OCI-LY7 (cell line): ENCODE results near the gene RCSD1. TPM values are rescaled to one million over a fixed set of nuclear protein-coding genes. Genes with fewer than 3 reads are reported as not detected.

Experiments used
- BruUV-seq: library from RNA; stranded (reverse); fragments of 400-500 nt; replicated peaks from 2 replicates; lab custom pipeline; 2021; lab: Mats Ljungman, UMichigan
- CTCF ChIA-PET: fragments of 300-600 bp; sonication (Branson Sonifier 250); formaldehyde crosslinking; loops from one replicate; lab custom pipeline; 2022; ENCODE audit warnings: antibody characterized with exemption; ENCODE audit not compliant: unreplicated experiment; lab: Charles Lee
- POLR2A ChIA-PET: fragments of 300-600 bp; sonication (Branson Sonifier 250); formaldehyde crosslinking; loops from one replicate; lab custom pipeline; 2022; ENCODE audit warnings: antibody characterized with exemption; lab: Charles Lee
- DNase-seq: peaks from one replicate; pipeline ENCODE4 v3.0.0-alpha.2; 2015; ENCODE audit warnings: low spot score
- H2AFZ ChIP-seq: fragments of 200-600 bp; sonication (generic), shearing (Covaris generic); 2 replicates; pipeline ENCODE4 v1.6.1; 2014; ENCODE audit warnings: mild to moderate bottlenecking, antibody characterized with exemption, low read length, moderate library complexity
- H3K27ac ChIP-seq: fragments of 200-600 bp; sonication (generic); 2 replicates; pipeline ENCODE4 v1.5.1; 2014; ENCODE audit warnings: mixed run types, low read depth, mild to moderate bottlenecking, moderate library complexity, low read length, inconsistent platforms; ENCODE audit not compliant: poor library complexity, severe bottlenecking
- H3K36me3 ChIP-seq: fragments of 200-600 bp; sonication (generic); 2 replicates; pipeline ENCODE4 v1.6.1; 2014; ENCODE audit warnings: mild to moderate bottlenecking, antibody characterized with exemption, low read length, moderate library complexity, mixed read lengths; ENCODE audit not compliant: insufficient read depth
- H3K4me1 ChIP-seq: fragments of 200-600 bp; sonication (generic); 2 replicates; pipeline ENCODE4 v1.5.1; 2014; ENCODE audit warnings: mild to moderate bottlenecking, low read length; ENCODE audit not compliant: insufficient read depth, poor library complexity, severe bottlenecking
- H3K4me2 ChIP-seq: fragments of 200-600 bp; sonication (generic); 2 replicates; pipeline ENCODE4 v1.6.1; 2014; ENCODE audit warnings: mild to moderate bottlenecking, low read length
- H3K4me3 ChIP-seq: fragments of 200-600 bp; sonication (generic); 2 replicates; pipeline ENCODE4 v1.5.1; 2014; ENCODE audit warnings: mild to moderate bottlenecking, low read depth, low read length; ENCODE audit not compliant: poor library complexity, severe bottlenecking
- H3K79me2 ChIP-seq: fragments of 200-600 bp; sonication (generic); 2 replicates; pipeline ENCODE4 v1.6.1; 2016; ENCODE audit warnings: low read depth, mild to moderate bottlenecking, low read length, moderate library complexity, mixed read lengths; ENCODE audit not compliant: insufficient read depth
- H3K9me2 ChIP-seq: fragments of 200-600 bp; sonication (generic); 2 replicates; pipeline ENCODE4 v1.6.1; 2016; ENCODE audit warnings: mild to moderate bottlenecking, low read length, mixed read lengths; ENCODE audit not compliant: insufficient read depth
- H3K9me3 ChIP-seq: fragments of 200-600 bp; sonication (generic); 2 replicates; pipeline ENCODE4 v1.6.1; 2014; ENCODE audit warnings: mild to moderate bottlenecking, mixed run types, low read length, mixed read lengths
- H4K20me1 ChIP-seq: fragments of 200-600 bp; sonication (generic); 2 replicates; pipeline ENCODE4 v1.6.1; 2014; ENCODE audit warnings: mild to moderate bottlenecking, antibody characterized with exemption, low read length, moderate library complexity, mixed read lengths; ENCODE audit not compliant: insufficient read depth
- EZH2phosphoT487 ChIP-seq: fragments of 200-600 bp; sonication (generic); IDR thresholded peaks from 2 replicates; pipeline ENCODE4 v1.6.1; 2018; ENCODE audit warnings: low read depth, borderline replicate concordance, mild to moderate bottlenecking, mixed run types, antibody characterized with exemption, low read length, moderate library complexity, mixed read lengths
- intact Hi-C: fragments of 100-400 bp; cut with micrococcal nuclease; formaldehyde crosslinking; loops from one replicate; pipeline ENCODE4 v1.10.0; 2022; ENCODE audit not compliant: unreplicated experiment
- total RNA-seq, 2 experiments: library from RNA; depleted of rRNA in 1 of 2; stranded (reverse); fragments of >200 nt in 1 of 2; shearing (Covaris generic) in 1 of 2; gene quantifications; 2 replicates each; pipeline ENCODE4 v1.2.3, GENCODE V29; 2014 to 2022
- TF ChIP-seq, protein P1 (sequence below): fragments of 200-600 bp; sonication (generic); conservative IDR thresholded peaks from 2 replicates; pipeline ENCODE4 v1.5.1; 2014; ENCODE audit warnings: mild to moderate bottlenecking, antibody characterized with exemption, low read length, moderate library complexity, mixed read lengths

RCSD1 gene
- total RNA-seq, 2 experiments from 2014 or later = 161 to 164 TPM

- no peaks in the 10 kb centered on the region for H3K9me3 ChIP-seq
- no peak overlapping the region for H3K4me3 ChIP-seq
- H3K4me1 ChIP-seq = peaks cover 58% of the 10 kb centered on the region
- peaks cover 73% of the 10 kb centered on the region for H3K36me3 ChIP-seq
- peak overlapping the region; percentile 64 for H3K27ac ChIP-seq
- DNase-seq = no peak
- no TSS peak for BruUV-seq
- intact Hi-C loops = no loop called here
- no peaks in the 10 kb centered on the region for H3K9me2 ChIP-seq
- H2AFZ ChIP-seq = no peak overlapping the region
- H4K20me1 ChIP-seq = peaks cover 30% of the 10 kb centered on the region
- CTCF ChIA-PET = no interaction called here
- H3K79me2 ChIP-seq = peaks cover 98% of the 10 kb centered on the region
- POLR2A ChIA-PET = interaction anchor here (0.6 to 2.8 kb wide), 5 partner anchors 16 to 48 kb away, joined by 3 to 19 read pairs (median 6); partner anchors contain the start of gene RCSD1
- H3K4me2 ChIP-seq = peak overlapping the region; percentile 59
- TF ChIP-seq EZH2phosphoT487 = no peak
- TF ChIP-seq, protein P1, sequence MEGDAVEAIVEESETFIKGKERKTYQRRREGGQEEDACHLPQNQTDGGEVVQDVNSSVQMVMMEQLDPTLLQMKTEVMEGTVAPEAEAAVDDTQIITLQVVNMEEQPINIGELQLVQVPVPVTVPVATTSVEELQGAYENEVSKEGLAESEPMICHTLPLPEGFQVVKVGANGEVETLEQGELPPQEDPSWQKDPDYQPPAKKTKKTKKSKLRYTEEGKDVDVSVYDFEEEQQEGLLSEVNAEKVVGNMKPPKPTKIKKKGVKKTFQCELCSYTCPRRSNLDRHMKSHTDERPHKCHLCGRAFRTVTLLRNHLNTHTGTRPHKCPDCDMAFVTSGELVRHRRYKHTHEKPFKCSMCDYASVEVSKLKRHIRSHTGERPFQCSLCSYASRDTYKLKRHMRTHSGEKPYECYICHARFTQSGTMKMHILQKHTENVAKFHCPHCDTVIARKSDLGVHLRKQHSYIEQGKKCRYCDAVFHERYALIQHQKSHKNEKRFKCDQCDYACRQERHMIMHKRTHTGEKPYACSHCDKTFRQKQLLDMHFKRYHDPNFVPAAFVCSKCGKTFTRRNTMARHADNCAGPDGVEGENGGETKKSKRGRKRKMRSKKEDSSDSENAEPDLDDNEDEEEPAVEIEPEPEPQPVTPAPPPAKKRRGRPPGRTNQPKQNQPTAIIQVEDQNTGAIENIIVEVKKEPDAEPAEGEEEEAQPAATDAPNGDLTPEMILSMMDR = no peak
Measured at GRCh38 chr1:167648252-167648849, 18.3 kb downstream of the RCSD1 start.

DNA sequence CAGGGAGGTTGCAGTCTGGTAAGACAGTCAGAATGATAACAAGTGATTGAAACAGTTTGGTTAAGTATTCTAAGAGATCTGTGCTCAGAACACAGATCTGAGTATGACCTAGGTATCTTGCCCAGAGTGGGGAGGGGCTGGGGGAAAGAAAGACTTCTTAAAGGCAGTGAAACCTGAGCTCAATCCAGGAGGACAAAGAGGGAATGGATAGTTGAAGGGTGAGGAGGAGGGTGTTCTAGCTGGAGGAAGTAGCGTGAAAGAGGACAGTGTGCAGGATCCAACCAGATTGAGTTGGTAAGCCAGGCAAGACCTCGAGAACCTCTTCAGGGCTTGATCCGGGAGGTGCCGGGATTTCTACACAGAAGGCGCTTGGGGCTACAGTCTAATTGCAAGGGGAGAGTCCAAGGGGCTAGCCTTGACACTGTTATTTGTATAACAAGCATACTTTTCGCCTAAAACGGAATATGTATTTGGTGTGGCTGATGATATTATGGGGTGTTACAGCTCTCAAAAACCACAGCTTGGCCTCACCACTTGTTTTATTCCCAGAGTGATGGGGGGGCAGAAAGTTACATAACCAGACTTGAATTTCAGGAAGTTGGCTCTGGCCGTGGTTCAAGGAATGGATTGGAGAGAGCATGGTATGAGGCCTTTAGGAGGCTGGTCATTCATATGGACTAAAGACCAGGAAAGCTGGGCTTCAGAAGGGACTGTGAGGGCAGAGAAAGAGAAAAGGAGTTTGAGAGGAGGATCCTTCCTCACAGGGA is 19.1 kb downstream of the RCSD1 start:
- Histone ChIP-seq H2AFZ (no peak overlapping the region), H3K36me3 (peaks cover 73% of the 10 kb centered on the region), H4K20me1 (peaks cover 31% of the 10 kb centered on the region), H3K9me3 (no peaks in the 10 kb centered on the region), H3K4me3 (peak overlapping the region; percentile 12), H3K79me2 (peaks cover 98% of the 10 kb centered on the region), H3K27ac (peak overlapping the region; percentile 64), H3K4me2 (peak overlapping the region; percentile 59), H3K9me2 (no peaks in the 10 kb centered on the region), H3K4me1 (peaks cover 64% of the 10 kb centered on the region)
- CTCF ChIA-PET = interaction anchor here (1.0 to 1.4 kb wide), 2 partner anchors 11 to 13 kb away, joined by 3 to 4 read pairs; no protein-coding TSS in a partner anchor
- no TSS peak for BruUV-seq
- POLR2A ChIA-PET = interaction anchor here (1.1 to 2.8 kb wide), 7 partner anchors 8 to 48 kb away, joined by 3 to 19 read pairs (median 6); partner anchors contain the start of gene RCSD1
- intact Hi-C loops = no loop called here
- no peak for DNase-seq
- no peak for TF ChIP-seq EZH2phosphoT487
- TF ChIP-seq, protein P1 = no peak
